SK-N-SH (cell line): ENCODE data around the gene ESRP2.

Experiments used
- EP300 ChIP-seq, 2 experiments: IDR thresholded peaks; 2 replicates each; pipeline versions ENCODE4 v1.4.0 to v1.6.1; 2012; ENCODE audit warnings: borderline replicate concordance in 1 of 2, low read depth in 1 of 2, low read length in 1 of 2
- EZH2phosphoT487 ChIP-seq: fragments of 200-600 bp; sonication (generic); IDR thresholded peaks from 2 replicates; pipeline ENCODE4 v1.6.1; 2017; ENCODE audit warnings: low read depth, mixed run types, mild to moderate bottlenecking, antibody characterized with exemption, moderate library complexity, borderline replicate concordance
- FOXJ3 ChIP-seq: sonication (generic); formaldehyde crosslinking; IDR thresholded peaks from 2 replicates; pipeline ENCODE4 v1.5.1; 2020; ENCODE audit warnings: mild to moderate bottlenecking, missing genetic modification reagents
- GABPA ChIP-seq: IDR thresholded peaks from 2 replicates; pipeline ENCODE4 v1.4.0; 2012; ENCODE audit warnings: low read depth, mild to moderate bottlenecking
- GATA2 ChIP-seq: sonication (generic); formaldehyde crosslinking; IDR thresholded peaks from 2 replicates; pipeline ENCODE4 v1.5.0; 2020; ENCODE audit warnings: mild to moderate bottlenecking, missing genetic modification reagents
- MXI1 ChIP-seq: IDR thresholded peaks from 2 replicates; pipeline ENCODE4 v1.6.1; 2012; ENCODE audit warnings: mild to moderate bottlenecking, low read depth, low read length, improper control_type of control experiment
- SMC3 ChIP-seq: IDR thresholded peaks from 2 replicates; pipeline ENCODE4 v1.6.1; 2012; ENCODE audit warnings: low read depth, low read length, improper control_type of control experiment
- TCF12 ChIP-seq: IDR thresholded peaks from 2 replicates; pipeline ENCODE4 v1.4.0; 2012
- TF ChIP-seq, protein P1 (sequence below): fragments of 200-600 bp; sonication (generic); IDR thresholded peaks from 2 replicates; pipeline ENCODE4 v1.6.1; 2017; ENCODE audit warnings: antibody characterized with exemption, mild to moderate bottlenecking, moderate library complexity

DNA sequence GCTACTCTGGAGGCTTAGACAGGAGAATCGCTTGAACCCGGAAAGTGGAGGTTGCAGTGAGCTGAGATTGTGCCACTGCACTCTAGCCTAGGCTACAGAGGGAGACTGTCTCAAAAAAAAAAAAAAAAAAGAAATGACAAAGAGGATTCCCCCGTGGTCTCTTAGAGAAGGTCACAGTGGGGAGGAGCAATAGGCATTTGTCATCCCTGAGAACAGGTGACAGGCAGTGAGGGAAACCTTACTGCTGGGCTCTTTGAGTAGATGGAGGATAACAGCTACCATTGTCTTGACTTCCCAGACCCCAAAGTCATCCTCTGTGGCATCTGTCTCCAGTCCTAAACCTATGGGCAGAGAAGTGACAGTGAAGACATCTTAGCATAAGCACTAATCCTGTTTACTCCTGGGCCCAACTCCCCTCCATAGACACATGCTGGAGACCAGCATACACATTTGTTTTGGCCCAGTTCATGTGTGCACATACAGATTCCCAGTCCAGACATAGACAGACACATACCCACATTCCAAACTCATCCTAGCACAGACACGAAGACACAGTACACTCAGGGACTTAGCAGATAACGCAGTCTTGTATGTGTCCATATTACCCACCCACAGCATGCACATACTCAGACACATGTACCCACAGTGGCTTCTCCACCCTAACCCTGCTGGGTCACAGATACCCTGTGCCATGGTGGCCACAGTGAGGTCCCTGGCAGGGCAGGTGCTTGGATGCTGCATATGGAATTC, 2.7 kb downstream of the ESRP2 start:
- TF ChIP-seq EZH2phosphoT487 (no peak), MXI1 (no peak), GABPA (no peak), GATA2 (CRISPR knock-in tag) (no peak), EP300 (IDR thresholded peaks at IDR 0.05; ENCODE audit: borderline replicate concordance in 1 of 2, low read depth in 1 of 2, low read length in 1 of 2) (no peak), FOXJ3 (no peak), TCF12 (no peak), SMC3 (no peak)
- TF ChIP-seq, protein P1, sequence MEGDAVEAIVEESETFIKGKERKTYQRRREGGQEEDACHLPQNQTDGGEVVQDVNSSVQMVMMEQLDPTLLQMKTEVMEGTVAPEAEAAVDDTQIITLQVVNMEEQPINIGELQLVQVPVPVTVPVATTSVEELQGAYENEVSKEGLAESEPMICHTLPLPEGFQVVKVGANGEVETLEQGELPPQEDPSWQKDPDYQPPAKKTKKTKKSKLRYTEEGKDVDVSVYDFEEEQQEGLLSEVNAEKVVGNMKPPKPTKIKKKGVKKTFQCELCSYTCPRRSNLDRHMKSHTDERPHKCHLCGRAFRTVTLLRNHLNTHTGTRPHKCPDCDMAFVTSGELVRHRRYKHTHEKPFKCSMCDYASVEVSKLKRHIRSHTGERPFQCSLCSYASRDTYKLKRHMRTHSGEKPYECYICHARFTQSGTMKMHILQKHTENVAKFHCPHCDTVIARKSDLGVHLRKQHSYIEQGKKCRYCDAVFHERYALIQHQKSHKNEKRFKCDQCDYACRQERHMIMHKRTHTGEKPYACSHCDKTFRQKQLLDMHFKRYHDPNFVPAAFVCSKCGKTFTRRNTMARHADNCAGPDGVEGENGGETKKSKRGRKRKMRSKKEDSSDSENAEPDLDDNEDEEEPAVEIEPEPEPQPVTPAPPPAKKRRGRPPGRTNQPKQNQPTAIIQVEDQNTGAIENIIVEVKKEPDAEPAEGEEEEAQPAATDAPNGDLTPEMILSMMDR, result no peak
